ENCODE data around the gene TEC. TPM values are rescaled to one million over a fixed set of nuclear protein-coding genes. Genes with fewer than 3 reads are reported as not detected.

Gene TEC
- polyA plus RNA-seq, 1 donor from 2014 or later, result not detected

GRCh38 chr4:48244665-48245064 lies 25.0 kb downstream of the TEC start:
- Histone ChIP-seq H3K27ac (ENCODE audit: low read length) (no peak overlapping the region), H3K9ac (ENCODE audit: low read length) (no peak overlapping the region), H3K79me2 (replicated peaks; ENCODE audit: insufficient read depth, low read length) (no peaks in the 10 kb centered on the region), H3K36me3 (ENCODE audit: insufficient read depth, low read length) (no peaks in the 10 kb centered on the region), H3F3A (ENCODE audit: insufficient read depth, low read length, poor library complexity, severe bottlenecking) (no peaks in the 10 kb centered on the region), H3K9me3 (ENCODE audit: low read length) (no peaks in the 10 kb centered on the region), H3K9me2 (ENCODE audit: insufficient read depth, low read length) (no peaks in the 10 kb centered on the region), H3K27me3 (ENCODE audit: insufficient read depth, low read depth, low read length) (no peaks in the 10 kb centered on the region), H3K4me2 (ENCODE audit: low read length) (no peak overlapping the region), H4K20me1 (ENCODE audit: insufficient read depth) (no peaks in the 10 kb centered on the region), H2AFZ (ENCODE audit: low read depth, low read length) (no peak overlapping the region), H3K4me3 (ENCODE audit: low read length) (no peak overlapping the region)
- TF ChIP-seq EP300 (conservative IDR thresholded peaks at IDR 0.05; ENCODE audit: poor library complexity, severe bottlenecking) (no peak), REST (IDR thresholded peaks at IDR 0.05; ENCODE audit: borderline replicate concordance) (no peak), SMC3 (conservative IDR thresholded peaks at IDR 0.05; ENCODE audit: poor library complexity) (no peak), MXI1 (conservative IDR thresholded peaks at IDR 0.05; ENCODE audit: poor library complexity, severe bottlenecking) (no peak)

- no peaks in the 10 kb centered on the region for H3F3A ChIP-seq (ENCODE audit: insufficient read depth, low read length, poor library complexity, severe bottlenecking)
- H3K27ac ChIP-seq (ENCODE audit: low read length), result no peak overlapping the region
- no peaks in the 10 kb centered on the region for H3K9me3 ChIP-seq (ENCODE audit: low read length)
- H4K20me1 ChIP-seq (ENCODE audit: insufficient read depth), result no peaks in the 10 kb centered on the region
- TF ChIP-seq EZH2 (IDR thresholded peaks at IDR 0.05; ENCODE audit: borderline replicate concordance, insufficient read depth, low read length, poor library complexity, severe bottlenecking), result no peak
- no peak overlapping the region for H3K9ac ChIP-seq (ENCODE audit: low read length)
- no peak overlapping the region for H3K4me3 ChIP-seq (ENCODE audit: low read length)
- no peaks in the 10 kb centered on the region for H3K9me2 ChIP-seq (ENCODE audit: insufficient read depth, low read length)
- H3K4me2 ChIP-seq (ENCODE audit: low read length), result no peak overlapping the region
- H3K36me3 ChIP-seq (ENCODE audit: insufficient read depth, low read length), result no peaks in the 10 kb centered on the region
- no peaks in the 10 kb centered on the region for H3K27me3 ChIP-seq (ENCODE audit: insufficient read depth, low read depth, low read length)
- no peak overlapping the region for H2AFZ ChIP-seq (ENCODE audit: low read depth, low read length)
- H3K79me2 ChIP-seq (replicated peaks; ENCODE audit: insufficient read depth, low read length), result no peaks in the 10 kb centered on the region
These were observed 25.8 kb downstream of the TEC start for GRCh38 chr4:48243887-48244286.

- H2AFZ ChIP-seq (ENCODE audit: low read depth, low read length), result no peak overlapping the region
- no peaks in the 10 kb centered on the region for H3K9me2 ChIP-seq (ENCODE audit: insufficient read depth, low read length)
- H3K9me3 ChIP-seq (ENCODE audit: low read length), result no peaks in the 10 kb centered on the region
- no peak for TF ChIP-seq TAF1 (IDR thresholded peaks at IDR 0.05; ENCODE audit: low read depth)
- no peak for TF ChIP-seq MXI1 (conservative IDR thresholded peaks at IDR 0.05; ENCODE audit: poor library complexity, severe bottlenecking)
- TF ChIP-seq POLR2AphosphoS5 (IDR thresholded peaks at IDR 0.05), result no peak
- TF ChIP-seq RAD21 (conservative IDR thresholded peaks at IDR 0.05), result no peak
- TF ChIP-seq CTCF (IDR thresholded peaks at IDR 0.05; ENCODE audit: poor library complexity, severe bottlenecking), result no peak
- no peak for TF ChIP-seq REST (IDR thresholded peaks at IDR 0.05; ENCODE audit: borderline replicate concordance)
- TF ChIP-seq EZH2 (IDR thresholded peaks at IDR 0.05; ENCODE audit: borderline replicate concordance, insufficient read depth, low read length, poor library complexity, severe bottlenecking), result no peak
- no peak for TF ChIP-seq SMC3 (conservative IDR thresholded peaks at IDR 0.05; ENCODE audit: poor library complexity)
- no peak for TF ChIP-seq EP300 (conservative IDR thresholded peaks at IDR 0.05; ENCODE audit: poor library complexity, severe bottlenecking)
- H3F3A ChIP-seq (ENCODE audit: insufficient read depth, low read length, poor library complexity, severe bottlenecking), result no peaks in the 10 kb centered on the region
- no peaks in the 10 kb centered on the region for H3K27me3 ChIP-seq (ENCODE audit: insufficient read depth, low read depth, low read length)
- no peak overlapping the region for H3K9ac ChIP-seq (ENCODE audit: low read length)
- no peak overlapping the region for H3K4me2 ChIP-seq (ENCODE audit: low read length)
- no peak overlapping the region for H3K27ac ChIP-seq (ENCODE audit: low read length)
- H3K4me3 ChIP-seq (ENCODE audit: low read length), result no peak overlapping the region
- no peaks in the 10 kb centered on the region for H4K20me1 ChIP-seq (ENCODE audit: insufficient read depth)
- no peaks in the 10 kb centered on the region for H3K36me3 ChIP-seq (ENCODE audit: insufficient read depth, low read length)
- no peaks in the 10 kb centered on the region for H3K79me2 ChIP-seq (replicated peaks; ENCODE audit: insufficient read depth, low read length)
These were observed 26.2 kb downstream of the TEC start for GRCh38 chr4:48243429-48243828.
